Retinal pigment epithelial cell (primary cell): ENCODE data around the gene RAB22A.

Experiments
- DNase-seq: peaks from one replicate; pipeline ENCODE4 v3.0.0-alpha.2; 2010; ENCODE audit warnings: low read depth
- H3K4me3 ChIP-seq: 2 replicates; pipeline ENCODE4 v1.5.1; 2011; ENCODE audit warnings: mild to moderate bottlenecking, low read length, control low read depth, moderate library complexity
- TF ChIP-seq, protein P1 (sequence below): conservative IDR thresholded peaks from 2 replicates; pipeline ENCODE4 v1.5.1; 2011; ENCODE audit warnings: low read depth, low read length, control low read depth, inconsistent platforms

RAB22A gene

DNA sequence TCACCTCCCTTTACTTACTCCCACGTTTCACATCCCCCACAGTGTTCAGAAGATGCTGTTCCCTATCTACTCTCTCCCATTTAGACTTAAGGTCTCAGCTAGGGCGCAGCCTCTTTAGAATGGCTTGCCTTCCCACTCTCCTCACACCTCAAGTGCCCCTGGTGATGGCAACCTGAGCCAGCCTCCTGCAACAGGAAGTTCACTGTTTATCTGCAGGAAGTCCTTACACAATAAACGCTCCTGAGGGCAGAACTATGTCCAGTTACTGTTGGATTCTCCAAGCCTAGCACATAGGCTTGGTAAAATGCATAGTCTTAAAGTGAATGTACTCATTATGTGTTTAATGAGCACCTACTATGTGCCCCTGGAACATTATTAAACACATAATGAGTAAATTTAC lies 21.9 kb upstream of the RAB22A start:
- DNase-seq, result no peak
- H3K4me3 ChIP-seq, result no peak overlapping the region
- TF ChIP-seq, protein P1, sequence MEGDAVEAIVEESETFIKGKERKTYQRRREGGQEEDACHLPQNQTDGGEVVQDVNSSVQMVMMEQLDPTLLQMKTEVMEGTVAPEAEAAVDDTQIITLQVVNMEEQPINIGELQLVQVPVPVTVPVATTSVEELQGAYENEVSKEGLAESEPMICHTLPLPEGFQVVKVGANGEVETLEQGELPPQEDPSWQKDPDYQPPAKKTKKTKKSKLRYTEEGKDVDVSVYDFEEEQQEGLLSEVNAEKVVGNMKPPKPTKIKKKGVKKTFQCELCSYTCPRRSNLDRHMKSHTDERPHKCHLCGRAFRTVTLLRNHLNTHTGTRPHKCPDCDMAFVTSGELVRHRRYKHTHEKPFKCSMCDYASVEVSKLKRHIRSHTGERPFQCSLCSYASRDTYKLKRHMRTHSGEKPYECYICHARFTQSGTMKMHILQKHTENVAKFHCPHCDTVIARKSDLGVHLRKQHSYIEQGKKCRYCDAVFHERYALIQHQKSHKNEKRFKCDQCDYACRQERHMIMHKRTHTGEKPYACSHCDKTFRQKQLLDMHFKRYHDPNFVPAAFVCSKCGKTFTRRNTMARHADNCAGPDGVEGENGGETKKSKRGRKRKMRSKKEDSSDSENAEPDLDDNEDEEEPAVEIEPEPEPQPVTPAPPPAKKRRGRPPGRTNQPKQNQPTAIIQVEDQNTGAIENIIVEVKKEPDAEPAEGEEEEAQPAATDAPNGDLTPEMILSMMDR, result no peak

DNA sequence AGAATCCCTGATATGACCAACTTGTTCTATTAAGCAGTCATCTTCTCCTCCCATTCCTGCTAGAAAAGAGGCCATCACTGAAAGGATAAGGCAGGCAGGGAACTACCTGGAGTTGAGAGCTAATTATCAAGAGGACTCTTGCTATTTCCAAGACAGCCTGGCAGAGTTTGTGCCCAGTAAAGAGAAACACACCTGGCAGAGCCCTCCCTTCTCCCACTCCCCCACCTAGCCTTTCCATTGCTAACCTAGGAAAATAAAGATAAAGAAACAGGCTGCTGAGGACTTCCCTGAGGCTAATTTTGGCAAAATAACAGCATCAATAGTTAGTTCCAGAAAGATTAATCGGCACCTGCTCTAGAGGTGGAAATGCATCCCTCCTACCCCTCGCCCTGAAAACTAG lies 20.4 kb upstream of the RAB22A start:
- no peak for DNase-seq
- TF ChIP-seq, protein P1, result no peak

DNA sequence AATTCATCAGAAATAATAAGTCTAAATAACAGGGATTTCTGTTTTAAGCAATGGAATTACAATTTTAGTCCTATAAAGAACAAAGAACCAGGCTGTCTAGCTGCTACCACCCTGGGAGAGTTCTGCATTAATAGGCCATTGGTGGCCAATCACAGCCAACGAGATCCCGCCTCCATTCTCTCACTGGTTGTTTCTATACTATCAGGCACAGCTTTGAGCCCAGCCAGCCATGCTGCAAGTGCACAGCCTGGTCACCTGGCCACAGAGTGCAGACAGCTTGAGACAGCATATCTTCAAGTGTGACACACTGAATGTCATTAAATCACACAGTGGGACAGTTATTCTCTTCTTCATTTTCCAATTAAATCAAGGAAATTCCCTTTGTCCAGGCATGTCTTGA lies 16.1 kb upstream of the RAB22A start:
- no peak overlapping the region for H3K4me3 ChIP-seq
- no peak for DNase-seq
- TF ChIP-seq, protein P1, result no peak

More for the DNA sequence above, 20.4 kb upstream of the RAB22A start:
- H3K4me3 ChIP-seq, result no peak overlapping the region

DNA sequence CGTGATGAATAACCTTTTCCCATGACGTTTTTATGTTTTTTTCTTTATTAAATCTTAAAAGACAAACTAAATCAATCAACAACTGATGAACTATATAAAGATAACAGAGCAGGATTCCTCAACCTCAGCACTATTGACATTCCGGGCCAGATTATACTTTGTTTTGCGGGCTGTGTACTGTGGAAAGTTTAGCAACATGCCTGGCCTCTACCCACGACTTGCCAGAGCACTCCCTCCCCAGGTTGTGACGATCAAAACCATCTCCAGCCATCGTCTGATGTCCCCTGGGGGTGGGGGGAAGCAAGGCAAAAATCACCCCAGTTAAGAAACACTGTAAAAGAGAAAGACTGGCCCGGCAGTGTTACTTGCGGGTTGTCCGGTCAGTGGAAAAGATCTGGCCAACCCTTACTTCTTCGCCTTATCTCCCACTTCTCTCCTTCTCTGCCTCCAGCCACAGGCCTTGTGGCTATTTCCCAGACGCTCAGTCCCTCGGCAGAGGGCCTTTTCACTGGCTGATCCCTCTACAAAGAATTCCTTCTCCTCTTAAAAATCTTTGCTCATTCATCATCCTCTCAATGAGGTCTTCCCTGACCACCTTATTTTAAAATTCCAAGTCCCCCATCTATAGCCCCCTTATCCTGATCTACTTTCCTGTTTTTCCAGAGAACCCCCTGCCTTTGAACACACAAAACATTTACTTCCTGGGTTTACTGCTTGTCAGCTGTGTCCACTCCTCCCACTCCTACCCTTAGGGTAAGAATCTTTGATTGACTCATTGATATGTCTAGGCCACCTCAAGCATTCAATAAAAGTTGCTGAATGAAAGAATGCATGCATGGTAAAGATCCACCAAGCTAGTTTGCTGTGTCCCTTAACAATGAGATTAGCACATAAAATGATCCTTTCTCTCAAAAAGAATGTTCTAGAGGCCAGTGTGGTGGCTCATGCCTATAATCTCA lies 14.7 kb upstream of the RAB22A start:
- H3K4me3 ChIP-seq, result no peak overlapping the region
- TF ChIP-seq, protein P1, result no peak
- no peak for DNase-seq

DNA sequence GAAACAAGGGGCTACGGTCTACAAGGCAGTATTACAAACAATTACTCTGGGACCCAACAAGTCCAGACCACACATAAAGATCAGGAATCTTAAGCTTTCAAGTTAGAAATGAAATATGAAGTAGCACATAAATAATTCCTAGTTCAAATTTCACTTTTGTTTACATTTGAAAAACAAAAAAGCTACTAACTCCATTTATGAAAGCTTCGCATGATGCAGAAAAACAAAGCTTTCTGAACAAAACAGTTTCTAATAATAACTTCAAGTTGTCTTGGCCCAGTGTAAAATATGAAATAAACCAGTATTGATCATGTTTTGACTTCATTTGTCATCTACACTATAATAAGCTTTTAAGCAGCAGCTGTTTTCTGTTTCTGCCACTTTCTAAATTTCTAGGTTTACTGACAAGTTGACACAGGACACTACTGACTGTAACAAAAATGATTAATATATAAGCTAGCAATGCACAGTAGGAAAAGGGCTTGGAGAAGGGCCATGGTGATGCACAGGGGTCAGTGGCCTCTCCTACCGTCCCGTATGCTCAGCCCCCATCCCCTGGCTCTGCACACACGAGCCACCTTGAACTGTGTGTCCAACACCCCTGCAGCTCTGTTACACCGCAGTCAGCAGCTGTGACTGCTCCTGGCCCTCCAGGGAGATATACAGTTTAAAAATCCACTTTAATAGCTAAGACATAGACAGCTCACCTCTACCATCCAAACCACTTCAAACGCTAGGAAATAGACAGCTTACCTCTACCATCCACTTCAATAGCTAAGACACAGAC lies 13.3 kb upstream of the RAB22A start:
- no peak for DNase-seq
- TF ChIP-seq, protein P1, result no peak
- H3K4me3 ChIP-seq, result no peak overlapping the region

DNA sequence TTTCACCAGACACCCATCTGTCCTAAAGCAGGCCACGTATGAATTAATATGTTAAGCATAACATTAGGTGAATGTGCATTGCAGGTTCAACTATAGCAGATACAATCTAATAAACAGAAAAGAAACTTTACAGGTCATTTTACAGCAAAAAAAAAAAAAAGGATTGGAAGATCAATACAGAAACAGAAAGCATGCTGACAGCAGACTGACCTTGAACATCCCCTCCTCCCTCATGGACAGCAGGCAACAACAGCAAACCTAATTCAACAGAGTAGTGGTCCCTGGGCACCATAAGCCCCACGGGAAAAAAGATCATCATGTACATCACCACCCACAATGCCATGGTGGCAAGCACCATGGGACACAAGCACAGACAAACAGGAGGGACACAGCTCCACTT lies 12.1 kb upstream of the RAB22A start:
- TF ChIP-seq, protein P1, result no peak
- DNase-seq, result no peak
- no peak overlapping the region for H3K4me3 ChIP-seq

DNA sequence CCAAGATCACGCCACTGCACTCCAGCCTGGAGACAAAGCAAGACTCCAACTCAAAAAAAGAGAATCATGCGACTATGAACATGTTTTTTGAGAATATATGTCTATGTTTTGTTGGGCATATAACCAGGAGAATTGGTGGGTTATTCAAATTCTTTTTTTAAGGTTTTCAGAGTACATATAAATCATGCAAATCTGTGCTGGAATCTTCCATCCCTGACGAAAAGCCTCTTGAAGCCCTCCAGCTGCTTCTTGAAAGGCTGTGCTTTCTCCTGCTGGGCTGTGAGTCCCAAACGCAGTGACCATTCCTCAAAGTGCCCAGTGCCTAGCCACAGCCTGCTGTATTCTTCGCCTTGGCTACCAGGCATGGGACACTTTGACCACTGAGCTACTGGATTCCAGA lies 9.2 kb upstream of the RAB22A start:
- no peak for DNase-seq
- H3K4me3 ChIP-seq, result no peak overlapping the region
- TF ChIP-seq, protein P1, result no peak
